Muscle layer of colon (tissue), 2 donors: ENCODE measurements around the gene LMX1A.

Source experiments
- H3K27ac ChIP-seq: one replicate; pipeline ENCODE4 v1.7.0; 2013; ENCODE audit warnings: low read depth, mild to moderate bottlenecking, low read length, moderate library complexity
- H3K27me3 ChIP-seq, 2 donors: one replicate each; pipeline ENCODE4 v1.7.0; 2013; ENCODE audit warnings: low read length in 2 of 2, mild to moderate bottlenecking in 2 of 2; ENCODE audit not compliant: insufficient read depth in 2 of 2, control insufficient read depth in 1 of 2
- H3K36me3 ChIP-seq: one replicate; pipeline ENCODE4 v1.7.0; 2013; ENCODE audit warnings: mild to moderate bottlenecking, low read length; ENCODE audit not compliant: insufficient read depth
- H3K4me1 ChIP-seq: one replicate; pipeline ENCODE4 v1.7.0; 2013; ENCODE audit warnings: mild to moderate bottlenecking, low read length; ENCODE audit not compliant: insufficient read depth
- H3K4me3 ChIP-seq, 2 donors: one replicate each; pipeline ENCODE4 v1.7.0; 2013; ENCODE audit warnings: low read length in 2 of 2, low read depth in 1 of 2, mild to moderate bottlenecking in 1 of 2, moderate library complexity in 1 of 2
- H3K9ac ChIP-seq: one replicate; pipeline ENCODE4 v1.7.0; 2013; ENCODE audit warnings: low read length
- H3K9me3 ChIP-seq: one replicate; pipeline ENCODE4 v1.7.0; 2013; ENCODE audit warnings: mild to moderate bottlenecking, low read length
- donor health status: abdominal sarcoma.
- donor health status: Adenocarcinoma of cecum.

LMX1A gene

DNA sequence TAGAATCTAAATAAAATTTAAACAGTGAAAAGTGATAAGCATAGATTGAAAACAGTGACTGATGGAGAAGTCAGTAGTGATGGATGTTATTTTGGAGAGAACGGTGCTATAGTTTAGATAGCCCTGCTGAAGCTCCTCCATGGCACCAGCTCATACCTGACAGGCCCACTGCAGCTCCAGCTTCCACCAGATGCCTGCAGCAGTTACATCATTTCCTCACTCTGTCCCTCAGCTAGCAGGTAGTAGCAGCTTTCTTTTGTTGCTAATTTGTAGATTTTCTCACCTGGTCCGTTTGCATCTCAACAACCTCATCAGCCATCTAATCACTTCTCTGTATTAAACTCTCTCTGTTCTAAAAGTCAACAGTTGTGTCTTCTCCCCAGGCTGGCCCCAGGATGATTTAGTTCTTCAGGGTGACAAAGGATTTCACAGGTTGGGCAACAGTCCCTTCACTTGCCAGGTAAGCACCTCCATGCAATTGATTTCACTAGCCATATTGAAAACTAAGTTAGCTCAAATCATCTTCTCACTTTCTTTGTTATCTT, 128.3 kb downstream of the LMX1A start:
- Histone ChIP-seq H3K9ac (no peak overlapping the region), H3K27ac (no peak overlapping the region), H3K27me3 (peaks cover 0 to 8% of the 10 kb centered on the region in 2 donors), H3K4me1 (no peaks in the 10 kb centered on the region), H3K36me3 (no peaks in the 10 kb centered on the region), H3K9me3 (no peaks in the 10 kb centered on the region), H3K4me3 (no peak overlapping the region)

DNA sequence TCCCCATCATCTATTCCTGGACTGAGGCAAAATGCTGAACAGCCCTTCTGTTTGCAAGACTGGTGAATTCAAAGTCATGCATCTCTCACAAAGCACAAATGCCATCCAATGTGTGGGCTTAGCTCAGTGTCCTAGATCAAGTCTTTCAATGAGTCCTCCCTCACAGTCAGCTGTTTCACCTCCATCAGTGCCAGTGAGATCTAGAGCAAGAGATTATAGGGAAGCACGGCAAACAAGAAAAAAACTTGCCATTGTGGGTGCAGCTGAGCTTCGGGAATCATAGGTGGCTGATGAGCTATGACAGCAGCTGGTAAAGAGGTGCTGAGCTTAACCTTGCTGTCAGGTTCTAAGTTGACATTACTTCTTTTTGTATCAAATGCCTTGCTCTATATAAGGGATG, 130.2 kb downstream of the LMX1A start:
- no peak overlapping the region for H3K9ac ChIP-seq
- no peaks in the 10 kb centered on the region for H3K36me3 ChIP-seq
- H3K4me1 ChIP-seq, result no peaks in the 10 kb centered on the region
- H3K9me3 ChIP-seq, result no peaks in the 10 kb centered on the region
- no peaks in the 10 kb centered on the region for H3K27me3 ChIP-seq
- no peak overlapping the region for H3K4me3 ChIP-seq
- no peak overlapping the region for H3K27ac ChIP-seq

DNA sequence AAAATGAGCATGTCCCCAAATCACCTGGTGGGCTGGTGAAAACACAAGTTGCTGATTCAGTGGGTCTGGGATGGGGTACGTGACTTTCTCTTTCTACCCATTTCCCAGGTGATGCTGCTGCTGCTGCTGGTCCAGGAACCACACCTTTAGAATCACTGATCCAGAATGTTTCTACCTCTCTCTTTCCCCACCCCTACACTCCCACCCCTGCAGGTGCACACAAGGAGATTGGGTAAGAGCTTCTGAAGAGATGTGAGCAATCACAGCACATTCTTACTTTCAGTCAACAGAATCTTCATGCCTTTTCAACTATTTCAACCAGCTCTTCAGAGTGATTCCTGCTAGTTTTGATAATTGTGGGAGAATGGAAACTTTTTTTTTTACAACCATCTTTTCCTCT, 130.9 kb downstream of the LMX1A start:
- H3K36me3 ChIP-seq, result no peaks in the 10 kb centered on the region
- no peaks in the 10 kb centered on the region for H3K27me3 ChIP-seq
- H3K4me3 ChIP-seq, result no peak overlapping the region
- no peaks in the 10 kb centered on the region for H3K9me3 ChIP-seq
- no peak overlapping the region for H3K9ac ChIP-seq
- no peak overlapping the region for H3K27ac ChIP-seq
- H3K4me1 ChIP-seq, result no peaks in the 10 kb centered on the region

- no peak overlapping the region for H3K4me3 ChIP-seq
- no peaks in the 10 kb centered on the region for H3K36me3 ChIP-seq
- H3K27me3 ChIP-seq, result no peaks in the 10 kb centered on the region
- no peak overlapping the region for H3K27ac ChIP-seq
- no peaks in the 10 kb centered on the region for H3K9me3 ChIP-seq
- no peaks in the 10 kb centered on the region for H3K4me1 ChIP-seq
- H3K9ac ChIP-seq, result no peak overlapping the region
Observed at GRCh38 chr1:165225062-165225461, 131.5 kb downstream of the LMX1A start.

DNA sequence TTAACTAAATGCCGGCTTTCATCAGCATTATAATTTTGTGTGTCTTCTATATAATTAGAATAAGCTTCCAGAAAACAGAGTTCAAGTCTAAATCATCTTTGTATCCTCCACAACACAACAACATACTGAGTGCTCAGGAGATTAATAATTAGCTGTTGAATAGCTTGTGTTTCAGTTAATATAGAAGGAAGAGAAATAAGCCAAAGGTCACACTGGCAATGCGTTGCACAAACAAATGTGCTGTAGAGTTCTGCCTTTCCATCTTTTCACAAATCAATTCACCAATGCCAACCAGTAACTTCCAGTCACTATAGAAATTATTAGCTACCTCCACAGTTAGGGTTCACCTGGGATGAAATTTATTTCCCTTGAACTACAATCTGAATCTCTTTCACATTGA, 132.0 kb downstream of the LMX1A start:
- no peaks in the 10 kb centered on the region for H3K36me3 ChIP-seq
- no peak overlapping the region for H3K27ac ChIP-seq
- H3K27me3 ChIP-seq, result no peaks in the 10 kb centered on the region
- H3K9me3 ChIP-seq, result no peaks in the 10 kb centered on the region
- H3K4me3 ChIP-seq, result no peak overlapping the region
- no peaks in the 10 kb centered on the region for H3K4me1 ChIP-seq
- no peak overlapping the region for H3K9ac ChIP-seq

DNA sequence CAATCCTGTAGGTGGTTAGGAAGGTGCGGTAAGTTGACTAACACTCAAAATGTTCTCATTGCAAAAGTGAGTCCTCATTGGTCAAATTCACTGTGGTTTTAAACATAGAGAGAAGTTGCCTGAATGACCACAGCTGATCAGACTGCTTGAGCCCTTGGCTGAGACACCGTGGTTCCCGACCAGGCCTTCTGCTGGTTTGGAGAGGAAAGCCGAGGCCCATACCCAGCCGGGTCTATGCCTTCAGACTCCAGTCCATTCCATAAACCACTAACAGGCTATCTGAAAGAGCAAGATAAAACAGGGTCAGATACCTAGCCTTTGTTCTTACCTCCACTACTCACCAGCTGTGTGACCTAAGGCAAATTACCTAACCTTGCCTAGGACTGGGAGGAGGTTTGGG, 133.9 kb downstream of the LMX1A start:
- no peak overlapping the region for H3K9ac ChIP-seq
- H3K27ac ChIP-seq, result no peak overlapping the region
- H3K36me3 ChIP-seq, result no peaks in the 10 kb centered on the region
- H3K27me3 ChIP-seq, result no peaks in the 10 kb centered on the region
- no peaks in the 10 kb centered on the region for H3K9me3 ChIP-seq
- no peaks in the 10 kb centered on the region for H3K4me1 ChIP-seq
- H3K4me3 ChIP-seq, result no peak overlapping the region

DNA sequence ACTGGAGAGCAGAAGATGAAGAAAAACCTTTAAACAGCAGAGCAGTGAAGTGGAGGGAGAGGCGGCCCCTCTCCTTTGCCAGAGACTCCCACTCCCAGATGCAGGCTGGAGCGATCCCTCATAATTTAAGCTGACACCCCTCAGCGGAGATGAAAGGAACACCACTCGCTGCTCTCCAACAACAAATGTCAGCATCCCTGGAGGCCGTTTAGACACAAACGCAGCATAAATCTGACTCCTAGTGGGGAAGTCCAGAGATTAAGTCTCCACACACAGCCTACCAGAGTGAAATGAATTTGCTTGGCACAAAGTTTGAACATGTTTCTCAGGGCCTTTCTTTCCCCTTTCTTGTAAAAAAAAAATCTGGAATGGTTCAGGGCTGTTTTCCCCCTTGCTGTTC, 137.8 kb downstream of the LMX1A start:
- Histone ChIP-seq H3K36me3 (no peaks in the 10 kb centered on the region), H3K9ac (no peak overlapping the region), H3K27ac (no peak overlapping the region), H3K9me3 (no peaks in the 10 kb centered on the region), H3K27me3 (no peaks in the 10 kb centered on the region), H3K4me3 (no peak overlapping the region), H3K4me1 (no peaks in the 10 kb centered on the region)

DNA sequence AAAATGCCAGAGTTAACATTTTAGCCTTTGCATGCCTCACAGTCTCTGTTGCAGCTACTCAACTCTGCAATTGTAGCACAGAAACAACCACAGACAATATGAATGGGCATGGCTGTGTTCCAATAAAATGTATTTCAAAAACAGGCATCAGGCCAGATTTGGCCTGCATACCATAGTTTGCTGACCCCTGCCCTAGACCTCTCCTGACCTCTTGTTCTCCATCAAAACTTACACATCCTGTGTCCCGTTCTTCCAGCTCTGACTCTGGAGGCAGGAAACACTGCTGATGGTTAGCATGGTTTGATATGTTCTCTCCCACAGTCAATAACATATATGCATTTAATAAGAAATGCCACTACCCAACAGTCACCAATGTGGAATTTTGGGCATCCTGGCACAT, 138.6 kb downstream of the LMX1A start:
- H3K9me3 ChIP-seq, result no peaks in the 10 kb centered on the region
- H3K9ac ChIP-seq, result no peak overlapping the region
- no peaks in the 10 kb centered on the region for H3K4me1 ChIP-seq
- no peaks in the 10 kb centered on the region for H3K36me3 ChIP-seq
- H3K27me3 ChIP-seq, result no peaks in the 10 kb centered on the region
- no peak overlapping the region for H3K27ac ChIP-seq
- no peak overlapping the region for H3K4me3 ChIP-seq

DNA sequence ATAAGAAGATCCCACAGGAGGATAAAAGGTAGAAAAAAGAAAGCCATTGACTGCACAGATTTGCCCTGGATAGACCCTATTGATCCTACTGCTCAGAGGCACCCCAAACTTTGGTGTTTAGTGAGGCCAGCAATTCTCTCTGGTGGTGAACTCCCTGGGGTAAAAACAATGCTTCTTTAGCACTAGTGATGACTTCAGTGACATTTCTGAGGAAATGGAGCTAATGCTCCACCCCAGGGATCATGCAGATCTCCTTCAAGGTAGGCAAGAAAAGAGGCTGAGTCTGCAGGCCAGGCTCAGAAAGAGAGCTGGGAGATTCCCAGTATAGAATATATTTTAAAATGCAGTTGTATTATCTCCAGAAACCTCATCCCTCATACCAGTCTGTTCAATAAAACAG, 140.3 kb downstream of the LMX1A start:
- Histone ChIP-seq H3K4me3 (no peak overlapping the region), H3K9ac (no peak overlapping the region), H3K27me3 (no peaks in the 10 kb centered on the region), H3K27ac (no peak overlapping the region), H3K4me1 (no peaks in the 10 kb centered on the region), H3K9me3 (no peaks in the 10 kb centered on the region), H3K36me3 (no peaks in the 10 kb centered on the region)

DNA sequence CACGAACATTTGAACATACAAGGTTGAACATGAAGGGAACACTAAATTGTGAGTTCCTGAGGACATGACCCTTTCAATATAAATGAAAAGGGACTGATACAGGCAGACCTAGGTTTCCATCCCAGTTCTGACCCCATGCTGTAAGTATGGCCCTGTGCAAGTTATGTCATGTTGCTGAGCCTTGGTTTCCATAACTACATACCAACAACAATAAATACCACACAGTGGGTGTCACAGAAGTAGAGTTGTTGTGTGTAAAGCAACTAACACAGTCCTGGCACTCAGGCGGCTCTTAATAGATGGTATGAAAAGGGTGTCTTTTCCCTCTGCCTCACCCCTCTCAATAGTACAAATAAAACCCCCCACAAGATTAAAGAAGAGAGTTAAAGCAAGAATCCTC, 140.8 kb downstream of the LMX1A start:
- Histone ChIP-seq H3K4me1 (no peaks in the 10 kb centered on the region), H3K36me3 (no peaks in the 10 kb centered on the region), H3K9me3 (no peaks in the 10 kb centered on the region), H3K9ac (no peak overlapping the region), H3K27ac (no peak overlapping the region), H3K4me3 (no peak overlapping the region), H3K27me3 (no peaks in the 10 kb centered on the region)

- H3K4me1 ChIP-seq, result no peaks in the 10 kb centered on the region
- no peak overlapping the region for H3K9ac ChIP-seq
- no peaks in the 10 kb centered on the region for H3K9me3 ChIP-seq
- no peak overlapping the region for H3K27ac ChIP-seq
- no peaks in the 10 kb centered on the region for H3K27me3 ChIP-seq
- H3K4me3 ChIP-seq, result no peak overlapping the region
- no peaks in the 10 kb centered on the region for H3K36me3 ChIP-seq
Observed at GRCh38 chr1:165212229-165212628, 144.3 kb downstream of the LMX1A start.

GRCh38 chr1:165207853-165208515, 148.5 kb downstream of the LMX1A start:
- Histone ChIP-seq H3K4me1 (no peaks in the 10 kb centered on the region), H3K9ac (no peak overlapping the region), H3K36me3 (no peaks in the 10 kb centered on the region), H3K27ac (no peak overlapping the region), H3K27me3 (no peaks in the 10 kb centered on the region), H3K4me3 (no peak overlapping the region), H3K9me3 (no peaks in the 10 kb centered on the region)
